ENCODE results near the gene PRKCZ. TPM values are rescaled to one million over a fixed set of nuclear protein-coding genes. Genes with fewer than 3 reads are reported as not detected.
A peak's percentile ranks its signal among the peaks of the same experiment; 100 is the strongest.

Gene PRKCZ
- total and polyA plus RNA-seq, 2 of the 4 experiments (the other 2 are of a cell fraction), result 2.0 to 3.5 TPM

DNA sequence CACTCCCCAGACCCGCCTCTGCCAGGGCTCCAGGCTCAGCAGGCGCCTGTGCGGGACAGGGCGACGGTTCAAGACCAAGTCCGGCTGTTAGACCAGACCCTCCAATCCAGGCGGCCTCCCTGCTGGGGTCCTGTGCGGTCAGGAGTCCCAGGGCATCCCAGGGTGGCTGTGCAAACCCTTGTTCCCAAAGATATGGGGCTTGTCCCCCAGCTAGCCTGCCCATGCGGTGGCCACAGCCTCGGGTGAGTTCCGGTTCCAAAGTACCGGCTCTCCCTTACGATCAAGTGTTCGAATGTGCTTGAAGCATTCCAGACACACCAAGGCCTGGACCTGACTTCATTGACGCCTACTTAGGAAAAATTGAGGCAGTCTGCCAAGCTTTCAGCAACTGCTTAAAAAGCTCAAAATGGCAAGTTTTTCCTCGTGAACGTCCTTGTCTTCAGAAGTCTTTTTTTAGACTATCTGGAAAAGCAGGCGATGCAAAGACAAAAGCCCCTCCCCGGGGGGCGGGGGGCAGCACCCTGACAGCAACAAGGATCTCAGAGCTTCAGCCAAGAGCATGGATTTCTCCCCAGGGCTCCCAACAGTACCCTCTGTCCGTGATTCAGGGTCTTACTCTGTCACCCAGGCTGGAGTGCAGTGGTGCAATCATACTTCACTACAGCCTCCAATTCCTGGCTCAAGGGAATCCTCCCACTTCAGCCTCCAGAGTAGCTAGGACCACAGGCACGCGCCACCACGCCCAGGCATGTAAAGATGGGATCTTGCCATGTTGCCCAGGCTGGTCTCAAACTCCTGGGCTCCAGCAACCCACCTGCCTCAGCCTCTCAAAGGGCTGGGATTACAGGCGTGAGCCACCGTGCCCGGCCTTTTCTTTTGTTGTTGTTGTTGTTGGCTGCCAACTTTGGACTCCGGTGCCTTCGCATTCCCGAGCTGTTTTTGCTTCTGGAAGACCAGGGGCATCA is 142.1 kb downstream of the PRKCZ start:
- intact Hi-C loops (cut with micrococcal nuclease), result no loop called here
- peaks cover 9 to 50% of the 10 kb centered on the region in 2 experiments for H3K79me1 ChIP-seq (ENCODE audit: low read depth in 1 of 2, low read length in 2 of 2)
- DNase-seq, result peak; percentile 70

More for the DNA sequence above, 142.1 kb downstream of the PRKCZ start:
- H3K56ac ChIP-seq (ENCODE audit: extremely low read depth, insufficient read depth, low read length), result no peak overlapping the region
- CTCF ChIA-PET, result interaction anchor here (0.7 to 0.8 kb wide), 3 partner anchors 18 to 189 kb away, joined by 3 to 4 read pairs (median 3); no protein-coding TSS in a partner anchor
- 0 out of 2 replicates have a peak, but pooled peaks cover 12% of the 10 kb centered on the region for H4K20me1 ChIP-seq (ENCODE audit: insufficient read depth, low read length)
- no peak overlapping the region for H2BK15ac ChIP-seq (ENCODE audit: low read depth, low read length)
- H3K14ac ChIP-seq (replicated peaks; ENCODE audit: low read depth, low read length), result peak overlapping the region; percentile 46; the same call in 1 of the 2 replicates
- H2AK9ac ChIP-seq (replicated peaks; ENCODE audit: low read depth, low read length, poor library complexity), result peak overlapping the region; percentile 79
- POLR2A ChIA-PET (ENCODE audit: unreplicated experiment), result interaction anchor here (0.6 kb wide), 1 partner anchor 115 kb away, joined by 6 read pairs; no protein-coding TSS in a partner anchor
- H3K23ac ChIP-seq (ENCODE audit: low read depth, low read length), result 0 out of 2 replicates have a peak overlapping the region, but pooled peaks have one; percentile 79
- H3K4me2 ChIP-seq (ENCODE audit: low read depth, low read length), result peak overlapping the region; percentile 48; the same call in 1 of the 2 replicates
- H4K91ac ChIP-seq (ENCODE audit: insufficient read depth, low read depth, low read length), result peak overlapping the region; percentile 27; the same call in 1 of the 2 replicates
- no peak overlapping the region for H3K4me3 ChIP-seq (ENCODE audit: insufficient read depth, low read depth, low read length)
- dilution Hi-C loops (cut with HindIII; ENCODE audit: low sequenced_read_pairs, unreplicated experiment) (no loop called here), in situ Hi-C loops (cut with MboI; ENCODE audit: low sequenced_read_pairs) (loop anchor here (5.0 to 25.0 kb wide), 2 partner anchors 180 to 345 kb away; partner anchors contain the start of genes HES5 and PANK4)
- 0 out of 2 replicates have a peak, but pooled peaks cover 2% of the 10 kb centered on the region for H3K9me1 ChIP-seq (ENCODE audit: insufficient read depth, low read length)
- ATAC-seq (ENCODE audit: low read depth), result no peak
- H3K4me1 ChIP-seq (ENCODE audit: control insufficient read depth, insufficient read depth, low read length), result peaks cover 34% of the 10 kb centered on the region
- no peak overlapping the region for H3K18ac ChIP-seq (ENCODE audit: low read depth, low read length)
- H2AFZ ChIP-seq (replicated peaks; ENCODE audit: low read length, poor library complexity), result peak overlapping the region; percentile 44
- H3K27me3 ChIP-seq (ENCODE audit: control insufficient read depth, insufficient read depth, low read length), result no peaks in the 10 kb centered on the region
- no peaks in the 10 kb centered on the region for H3K9me3 ChIP-seq (ENCODE audit: control insufficient read depth, insufficient read depth, low read length)
- no peaks in the 10 kb centered on the region; the same call in 1 of the 2 replicates for H3K36me3 ChIP-seq (ENCODE audit: control insufficient read depth, insufficient read depth, low read length)
- peak overlapping the region; percentile 15 for H3K27ac ChIP-seq (ENCODE audit: insufficient read depth, low read length)
- H2BK5ac ChIP-seq (ENCODE audit: low read depth, low read length, poor library complexity, severe bottlenecking), result no peak overlapping the region
- peak overlapping the region; percentile 35; the same call in 1 of the 2 replicates for H3K4ac ChIP-seq (ENCODE audit: low read depth, low read length)
- 40% methylated on average over 19 of the region's 30 CpGs; no CpG with 5 or more reads in 1 of the 2 experiments for WGBS, 2 experiments (ENCODE audit: extremely low coverage in 2 of 2, insufficient read length in 1 of 2)
- no peak overlapping the region for H2BK120ac ChIP-seq (ENCODE audit: low read depth, low read length)
- no TSS peak for BruUV-seq (replicated peaks)
- H2BK20ac ChIP-seq (ENCODE audit: low read depth, low read length), result no peak overlapping the region
- peak overlapping the region; percentile 5 for H2AK5ac ChIP-seq (ENCODE audit: low read depth, low read length)
- no peak overlapping the region for H4K5ac ChIP-seq (ENCODE audit: low read depth, low read length)
- H4K8ac ChIP-seq (ENCODE audit: low read depth in 2 of 2, low read length in 2 of 2), result no peak overlapping the region
- H3K9ac ChIP-seq (ENCODE audit: low read depth, low read length), result peak overlapping the region; percentile 8; the same call in 1 of the 2 replicates
- TF ChIP-seq, protein P1, sequence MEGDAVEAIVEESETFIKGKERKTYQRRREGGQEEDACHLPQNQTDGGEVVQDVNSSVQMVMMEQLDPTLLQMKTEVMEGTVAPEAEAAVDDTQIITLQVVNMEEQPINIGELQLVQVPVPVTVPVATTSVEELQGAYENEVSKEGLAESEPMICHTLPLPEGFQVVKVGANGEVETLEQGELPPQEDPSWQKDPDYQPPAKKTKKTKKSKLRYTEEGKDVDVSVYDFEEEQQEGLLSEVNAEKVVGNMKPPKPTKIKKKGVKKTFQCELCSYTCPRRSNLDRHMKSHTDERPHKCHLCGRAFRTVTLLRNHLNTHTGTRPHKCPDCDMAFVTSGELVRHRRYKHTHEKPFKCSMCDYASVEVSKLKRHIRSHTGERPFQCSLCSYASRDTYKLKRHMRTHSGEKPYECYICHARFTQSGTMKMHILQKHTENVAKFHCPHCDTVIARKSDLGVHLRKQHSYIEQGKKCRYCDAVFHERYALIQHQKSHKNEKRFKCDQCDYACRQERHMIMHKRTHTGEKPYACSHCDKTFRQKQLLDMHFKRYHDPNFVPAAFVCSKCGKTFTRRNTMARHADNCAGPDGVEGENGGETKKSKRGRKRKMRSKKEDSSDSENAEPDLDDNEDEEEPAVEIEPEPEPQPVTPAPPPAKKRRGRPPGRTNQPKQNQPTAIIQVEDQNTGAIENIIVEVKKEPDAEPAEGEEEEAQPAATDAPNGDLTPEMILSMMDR (conservative IDR thresholded peaks at IDR 0.05; ENCODE audit: low read depth, low read length), result no peak
- TF ChIP-seq NFE2L2 (IDR thresholded peaks at IDR 0.05; ENCODE audit: low read depth, low read length), result no peak
- no peak for TF ChIP-seq CHD1 (IDR thresholded peaks at IDR 0.05; ENCODE audit: low read depth, low read length)
- TF ChIP-seq BHLHE40 (IDR thresholded peaks at IDR 0.05; ENCODE audit: low read depth, low read length), result no peak
- TF ChIP-seq CEBPB (IDR thresholded peaks at IDR 0.05; ENCODE audit: low read depth, low read length), result peak; percentile 34; the same call in 1 of the 2 replicates
